Right renal pelvis (tissue), 4 donors: Measurements from ENCODE around the gene GUK1. TPM values are rescaled to one million over a fixed set of nuclear protein-coding genes. Genes with fewer than 3 reads are reported as not detected.
A peak's percentile ranks its signal among the peaks of the same experiment; 100 is the strongest.

Experiments
- DNase-seq, 4 donors: peaks; one replicate each; pipeline ENCODE4 v3.0.0-alpha.2; 2013; ENCODE audit warnings: low read depth in 4 of 4, low spot score in 3 of 4, missing footprints in 1 of 4
- polyA plus RNA-seq, 4 donors: library from polyadenylated mRNA; unstranded; fragments of 120-200 nt; gene quantifications; one replicate each; pipeline ENCODE4 v1.2.1, GENCODE V29; 2013; ENCODE audit not compliant: insufficient read length in 4 of 4

GUK1 gene
- polyA plus RNA-seq, 4 donors, result 99.3 to 181 (median 101) TPM

- no peak for DNase-seq
These were observed 19.1 kb downstream of the GUK1 start for GRCh38 chr1:228159008-228159665.

GRCh38 chr1:228160201-228160761, 20.2 kb downstream of the GUK1 start:
- DNase-seq, result no peak

GRCh38 chr1:228161362-228161761, 21.3 kb downstream of the GUK1 start:
- no peak for DNase-seq

- no peak for DNase-seq
These were observed 21.8 kb downstream of the GUK1 start for GRCh38 chr1:228161866-228162265.

GRCh38 chr1:228162286-228163006, 22.4 kb downstream of the GUK1 start:
- DNase-seq, result no peak

GRCh38 chr1:228163007-228163753, 23.1 kb downstream of the GUK1 start:
- no peak for DNase-seq

GRCh38 chr1:228163776-228164519, 23.9 kb downstream of the GUK1 start:
- no peak for DNase-seq

GRCh38 chr1:228164561-228165371, 24.7 kb downstream of the GUK1 start:
- DNase-seq, result no peak

GRCh38 chr1:228165372-228166169, 25.5 kb downstream of the GUK1 start, which contains the start of gene IBA57:
Gene IBA57, plus strand, starts transcription at chr1:228165804. Its CDS starts 13 bp downstream, at chr1:228165817.
- peak; percentile 94 to 96 (median 94) for DNase-seq

- no peak for DNase-seq
These were observed 26.3 kb downstream of the GUK1 start for GRCh38 chr1:228166170-228166936.

GRCh38 chr1:228168563-228169270, 28.6 kb downstream of the GUK1 start:
- no peak for DNase-seq

GRCh38 chr1:228169345-228169744, 29.3 kb downstream of the GUK1 start:
- no peak for DNase-seq

GRCh38 chr1:228170666-228171065, 30.6 kb downstream of the GUK1 start:
- DNase-seq, result no peak

GRCh38 chr1:228171221-228171891, 31.3 kb downstream of the GUK1 start:
- DNase-seq, result no peak

- no peak for DNase-seq
These were observed 32.8 kb downstream of the GUK1 start for GRCh38 chr1:228172591-228173527.
